ENCODE measurements around the gene DHODH.

The DHODH gene

GRCh38 chr16:72008424-72009216, at the start of gene DHODH:
DHODH (plus strand) TSS chr16:72008744; CDS start chr16:72008765, 21 bp downstream.
- peaks cover 43% of the 10 kb centered on the region for H3K36me3 Mint-ChIP-seq (ENCODE audit: low read depth)
- H3K27ac Mint-ChIP-seq, result peak within 1 kb of the TSS; percentile 98
- peaks cover 29% of the 10 kb centered on the region for H3K4me1 Mint-ChIP-seq (ENCODE audit: low read depth)
- no peaks in the 10 kb centered on the region for H3K9me3 Mint-ChIP-seq
- peak; percentile 97 for DNase-seq
- H3K4me3 Mint-ChIP-seq, result peak within 1 kb of the TSS; percentile 92
- no peaks in the 10 kb centered on the region for H3K27me3 Mint-ChIP-seq

- Mint-ChIP-seq H3K4me1 (ENCODE audit: low read depth) (peaks cover 5% of the 10 kb centered on the region), H3K9me3 (no peaks in the 10 kb centered on the region), H3K4me3 (no peak overlapping the region), H3K27me3 (no peaks in the 10 kb centered on the region), H3K36me3 (ENCODE audit: low read depth) (no peaks in the 10 kb centered on the region), H3K27ac (no peak overlapping the region)
- peak; percentile 84 for DNase-seq
Observed at GRCh38 chr16:71961066-71962039, 47.2 kb upstream of the DHODH start.

DNA sequence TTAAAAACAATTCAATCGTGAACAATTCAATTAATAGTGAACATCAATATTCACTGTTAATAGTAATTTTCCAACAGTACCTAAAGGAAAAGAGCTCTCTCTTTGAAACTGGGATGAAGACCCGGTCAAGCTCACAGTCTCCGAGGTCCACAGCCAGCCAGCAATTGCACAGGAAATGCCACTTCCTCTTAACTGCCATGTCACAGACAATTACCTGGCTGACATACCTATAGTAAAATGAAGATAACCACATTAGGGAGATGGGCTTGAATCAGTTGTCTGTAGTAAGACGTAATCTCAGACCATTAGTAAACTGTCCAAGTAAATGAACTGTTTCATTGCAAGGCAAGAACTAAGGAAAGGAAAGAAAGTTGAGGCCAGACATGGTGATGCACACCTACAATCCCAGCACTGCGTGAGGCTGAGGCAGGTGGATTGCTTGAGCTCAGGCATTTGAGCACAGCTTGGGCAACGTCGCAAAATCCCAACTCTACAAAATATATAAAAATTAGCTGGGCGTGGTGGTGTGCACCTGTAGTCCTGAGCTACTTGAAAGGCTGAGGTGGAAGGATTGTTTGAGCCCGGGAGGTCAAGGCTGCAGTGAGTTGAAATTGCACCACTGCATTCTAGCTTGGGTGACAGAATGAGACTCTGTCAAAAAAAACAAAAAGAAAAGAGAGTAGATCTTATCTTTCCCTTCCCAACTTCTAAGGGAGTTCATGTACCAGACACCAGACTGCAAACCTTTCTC, 45.2 kb upstream of the DHODH start:
- H3K36me3 Mint-ChIP-seq (ENCODE audit: low read depth), result no peaks in the 10 kb centered on the region
- H3K4me3 Mint-ChIP-seq, result no peak overlapping the region
- no peaks in the 10 kb centered on the region for H3K4me1 Mint-ChIP-seq (ENCODE audit: low read depth)
- no peak for DNase-seq
- no peaks in the 10 kb centered on the region for H3K27me3 Mint-ChIP-seq
- no peak overlapping the region for H3K27ac Mint-ChIP-seq
- H3K9me3 Mint-ChIP-seq, result no peaks in the 10 kb centered on the region

DNA sequence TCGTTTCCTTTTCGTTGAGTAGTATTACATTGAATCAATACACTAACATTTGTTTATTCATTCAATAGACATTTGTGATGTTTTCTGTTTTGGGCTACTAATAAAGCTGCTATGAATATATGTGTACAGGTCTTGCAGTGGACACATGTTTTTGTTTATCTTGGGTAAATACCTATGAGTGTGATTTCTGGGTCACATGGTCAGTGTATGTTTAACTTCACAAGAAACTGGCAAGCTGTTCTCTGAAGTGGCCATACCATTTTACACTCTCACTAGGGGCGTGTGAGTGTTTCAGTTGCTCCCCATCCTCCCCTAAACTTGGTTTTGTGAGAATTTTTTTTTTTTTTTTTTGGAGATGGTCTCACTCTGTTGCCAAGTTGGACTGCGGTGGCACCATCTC, 43.3 kb upstream of the DHODH start:
- H3K9me3 Mint-ChIP-seq, result no peaks in the 10 kb centered on the region

GRCh38 chr16:71966932-71967331, 41.6 kb upstream of the DHODH start:
- Mint-ChIP-seq H3K9me3 (no peaks in the 10 kb centered on the region), H3K27me3 (no peaks in the 10 kb centered on the region), H3K4me3 (no peak overlapping the region), H3K36me3 (ENCODE audit: low read depth) (no peaks in the 10 kb centered on the region), H3K27ac (no peak overlapping the region), H3K4me1 (ENCODE audit: low read depth) (no peaks in the 10 kb centered on the region)
- no peak for DNase-seq

More for the DNA sequence above, 43.3 kb upstream of the DHODH start:
- H3K27ac Mint-ChIP-seq, result no peak overlapping the region
- no peaks in the 10 kb centered on the region for H3K27me3 Mint-ChIP-seq
- H3K4me1 Mint-ChIP-seq (ENCODE audit: low read depth), result no peaks in the 10 kb centered on the region
- H3K4me3 Mint-ChIP-seq, result no peak overlapping the region
- H3K36me3 Mint-ChIP-seq (ENCODE audit: low read depth), result no peaks in the 10 kb centered on the region
- DNase-seq, result no peak

GRCh38 chr16:71969353-71969752, 39.2 kb upstream of the DHODH start:
- no peaks in the 10 kb centered on the region for H3K4me1 Mint-ChIP-seq (ENCODE audit: low read depth)
- DNase-seq, result no peak
- H3K27me3 Mint-ChIP-seq, result no peaks in the 10 kb centered on the region
- H3K27ac Mint-ChIP-seq, result no peak overlapping the region
- H3K4me3 Mint-ChIP-seq, result no peak overlapping the region
- no peaks in the 10 kb centered on the region for H3K9me3 Mint-ChIP-seq
- no peaks in the 10 kb centered on the region for H3K36me3 Mint-ChIP-seq (ENCODE audit: low read depth)

GRCh38 chr16:71971571-71971970, 37.0 kb upstream of the DHODH start:
- no peak for DNase-seq
- no peaks in the 10 kb centered on the region for H3K36me3 Mint-ChIP-seq (ENCODE audit: low read depth)
- H3K27ac Mint-ChIP-seq, result no peak overlapping the region
- H3K4me1 Mint-ChIP-seq (ENCODE audit: low read depth), result no peaks in the 10 kb centered on the region
- no peaks in the 10 kb centered on the region for H3K27me3 Mint-ChIP-seq
- H3K9me3 Mint-ChIP-seq, result no peaks in the 10 kb centered on the region
- no peak overlapping the region for H3K4me3 Mint-ChIP-seq

GRCh38 chr16:71972356-71972755, 36.2 kb upstream of the DHODH start:
- Mint-ChIP-seq H3K4me1 (ENCODE audit: low read depth) (no peaks in the 10 kb centered on the region), H3K4me3 (no peak overlapping the region), H3K27ac (no peak overlapping the region), H3K27me3 (no peaks in the 10 kb centered on the region), H3K9me3 (no peaks in the 10 kb centered on the region), H3K36me3 (ENCODE audit: low read depth) (no peaks in the 10 kb centered on the region)
- no peak for DNase-seq

GRCh38 chr16:71973001-71973400, 35.5 kb upstream of the DHODH start:
- H3K36me3 Mint-ChIP-seq (ENCODE audit: low read depth), result no peaks in the 10 kb centered on the region
- H3K4me1 Mint-ChIP-seq (ENCODE audit: low read depth), result no peaks in the 10 kb centered on the region
- no peaks in the 10 kb centered on the region for H3K9me3 Mint-ChIP-seq
- H3K4me3 Mint-ChIP-seq, result no peak overlapping the region
- no peaks in the 10 kb centered on the region for H3K27me3 Mint-ChIP-seq
- no peak overlapping the region for H3K27ac Mint-ChIP-seq
- DNase-seq, result no peak

DNA sequence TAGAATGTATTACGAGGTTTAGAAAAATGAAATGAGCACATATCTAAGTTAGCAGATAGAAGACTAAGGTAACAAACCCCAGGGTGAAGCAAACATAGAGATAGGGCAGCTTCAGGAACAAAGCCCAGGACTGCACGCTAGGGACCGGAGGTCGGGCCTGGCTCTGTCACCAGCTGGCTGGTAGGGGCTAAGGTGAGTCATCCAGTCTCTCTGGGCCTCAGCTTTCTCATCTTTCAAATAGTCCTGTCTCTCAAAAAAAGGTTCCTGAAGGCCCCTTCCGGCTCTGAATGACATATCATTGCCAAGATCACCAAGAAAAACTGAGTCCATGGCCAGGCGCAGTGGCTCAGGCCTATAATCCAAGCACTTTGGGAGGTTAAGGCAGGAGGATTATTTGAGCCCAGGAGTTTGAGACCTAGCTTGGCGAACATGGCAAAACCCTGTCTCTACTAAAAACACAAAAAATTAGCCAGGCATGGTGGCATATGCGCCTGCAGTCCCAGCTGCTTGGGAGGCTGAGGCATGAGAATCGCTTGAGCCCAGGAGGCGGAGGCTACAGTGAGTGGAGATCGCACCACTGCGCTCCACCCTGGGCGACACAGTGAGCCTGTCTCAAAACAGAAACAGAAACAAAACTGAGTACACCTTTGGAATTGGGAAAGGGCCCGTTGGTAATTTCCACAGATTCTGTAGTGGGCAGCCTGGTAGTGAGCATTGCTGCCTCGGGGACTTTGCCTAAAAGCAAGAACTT, 34.3 kb upstream of the DHODH start:
- no peak for DNase-seq
- Mint-ChIP-seq H3K9me3 (no peaks in the 10 kb centered on the region), H3K4me3 (no peak overlapping the region), H3K36me3 (ENCODE audit: low read depth) (no peaks in the 10 kb centered on the region), H3K27me3 (no peaks in the 10 kb centered on the region), H3K4me1 (ENCODE audit: low read depth) (no peaks in the 10 kb centered on the region), H3K27ac (no peak overlapping the region)

GRCh38 chr16:71985262-71985974, 23.1 kb upstream of the DHODH start:
- no peak overlapping the region for H3K27ac Mint-ChIP-seq

GRCh38 chr16:71986131-71986530, 22.4 kb upstream of the DHODH start:
- Mint-ChIP-seq H3K27me3 (peaks cover 21% of the 10 kb centered on the region), H3K4me1 (ENCODE audit: low read depth) (no peaks in the 10 kb centered on the region), H3K36me3 (ENCODE audit: low read depth) (no peaks in the 10 kb centered on the region), H3K4me3 (no peak overlapping the region), H3K9me3 (no peaks in the 10 kb centered on the region), H3K27ac (no peak overlapping the region)
- no peak for DNase-seq

More at GRCh38 chr16:71985262-71985974, 23.1 kb upstream of the DHODH start:
- H3K36me3 Mint-ChIP-seq (ENCODE audit: low read depth), result no peaks in the 10 kb centered on the region
- no peaks in the 10 kb centered on the region for H3K4me1 Mint-ChIP-seq (ENCODE audit: low read depth)
- no peak for DNase-seq
- H3K27me3 Mint-ChIP-seq, result peaks cover 21% of the 10 kb centered on the region
- H3K9me3 Mint-ChIP-seq, result no peaks in the 10 kb centered on the region
- no peak overlapping the region for H3K4me3 Mint-ChIP-seq

GRCh38 chr16:71995038-71995437, 13.5 kb upstream of the DHODH start:
- Mint-ChIP-seq H3K4me1 (ENCODE audit: low read depth) (no peaks in the 10 kb centered on the region), H3K9me3 (no peaks in the 10 kb centered on the region), H3K27ac (no peak overlapping the region), H3K4me3 (no peak overlapping the region), H3K27me3 (peaks cover 9% of the 10 kb centered on the region), H3K36me3 (ENCODE audit: low read depth) (no peaks in the 10 kb centered on the region)
- no peak for DNase-seq
